ENCODE data around the gene METTL4. TPM values are rescaled to one million over a fixed set of nuclear protein-coding genes. Genes with fewer than 3 reads are reported as not detected.

Gene METTL4
- total and polyA plus RNA-seq, 2 of the 8 experiments (the other 6 are each of a cell fraction or from before 2014, with no cell fraction given): 8.5 to 11.5 TPM

DNA sequence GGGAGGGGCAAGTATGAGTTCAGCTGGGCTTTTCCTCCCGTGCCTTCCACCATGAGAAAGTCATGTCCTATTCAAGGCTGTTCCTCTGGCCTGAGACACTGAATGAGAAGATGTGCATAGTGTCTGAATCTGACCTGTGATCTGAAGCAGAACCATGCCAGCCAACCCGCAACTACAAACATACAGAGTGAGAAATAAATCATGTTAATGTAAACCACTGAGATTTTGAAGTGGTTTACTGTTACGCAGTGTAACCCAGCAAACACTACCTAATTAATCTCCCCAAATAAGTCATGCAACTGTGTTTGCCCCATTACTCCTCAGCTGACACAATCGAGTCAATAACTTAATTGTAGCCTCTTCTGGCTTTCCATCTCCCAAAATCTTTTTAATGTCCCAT, 49.2 kb downstream of the METTL4 start:
- H2BK5ac ChIP-seq (ENCODE audit: low read depth, low read length): no peak overlapping the region
- H3K9me3 ChIP-seq (ENCODE audit: insufficient read depth in 2 of 2, low read depth in 1 of 2, low read length in 1 of 2): no peaks in the 10 kb centered on the region
- ChIA-PET POLR2A (ENCODE audit: partially characterized antibody) (no interaction called here), CTCF (ENCODE audit: partially characterized antibody) (interaction anchor here (0.9 to 1.8 kb wide), 2 partner anchors 20 to 59 kb away, joined by 3 to 4 read pairs; no protein-coding TSS in a partner anchor)
- no peak overlapping the region for H3K4me2 ChIP-seq (ENCODE audit: insufficient read depth in 1 of 2, low read depth in 2 of 2, low read length in 2 of 2)
- H2BK15ac ChIP-seq (ENCODE audit: low read length): no peak overlapping the region
- H2BK12ac ChIP-seq (ENCODE audit: low read depth, low read length): no peak overlapping the region
- no peak overlapping the region for H3K18ac ChIP-seq (ENCODE audit: extremely low read depth, low read length)
- no peak overlapping the region for H4K91ac ChIP-seq (replicated peaks; ENCODE audit: insufficient read length, low read length)
- H3K56ac ChIP-seq (replicated peaks; ENCODE audit: insufficient read length, low read depth, low read length): no peak overlapping the region
- no peak for FAIRE-seq
- H3K4me1 ChIP-seq (replicated peaks in 1 of 4; ENCODE audit: control insufficient read depth in 3 of 4, insufficient read depth in 4 of 4, low read length in 3 of 4): no peaks in the 10 kb centered on the region
- no peaks in the 10 kb centered on the region for H3K79me1 ChIP-seq (ENCODE audit: low read depth, low read length)
- H3K23me2 ChIP-seq (ENCODE audit: low read depth, low read length): no peaks in the 10 kb centered on the region
- no peak overlapping the region for H3K4me3 ChIP-seq (ENCODE audit: extremely low read depth in 1 of 4, insufficient read depth in 2 of 4, low read depth in 3 of 4, low read length in 4 of 4)
- H4K5ac ChIP-seq (ENCODE audit: insufficient read length, low read depth, low read length): no peak overlapping the region
- no peak overlapping the region for H3K23ac ChIP-seq (ENCODE audit: insufficient read length)
- no peak overlapping the region for H2BK120ac ChIP-seq (replicated peaks; ENCODE audit: low read depth, low read length)
- 97% methylated on average over 4 of the region's 4 CpGs; no CpG with 5 or more reads in 1 of the 2 experiments for WGBS, 2 experiments (ENCODE audit: extremely low coverage in 1 of 2, insufficient coverage in 1 of 2, insufficient read length in 1 of 2, insufficient replicate concordance in 2 of 2, low coverage in 1 of 2, low lambda C conversion rate in 2 of 2, missing lambda C conversion rate in 1 of 2)
- TF ChIP-seq CBX8 (IDR thresholded peaks at IDR 0.05; ENCODE audit: borderline replicate concordance, low read depth, low read length): no peak
- TF ChIP-seq SAP30 (IDR thresholded peaks at IDR 0.05; ENCODE audit: insufficient read depth, insufficient replicate concordance, low read length): no peak
- H3K36me3 ChIP-seq (ENCODE audit: control insufficient read depth in 2 of 4, insufficient read depth in 4 of 4, low read length in 3 of 4): no peaks in the 10 kb centered on the region
- no peak overlapping the region for H2AK5ac ChIP-seq (ENCODE audit: low read depth, low read length)
- H3K9ac ChIP-seq (replicated peaks in 1 of 4; ENCODE audit: extremely low read depth in 1 of 4, low read depth in 3 of 4, low read length in 3 of 4): no peak overlapping the region
- no peak overlapping the region for H3K27ac ChIP-seq (ENCODE audit: low read depth, low read length)
- H4K8ac ChIP-seq (ENCODE audit: extremely low read depth, insufficient read depth, low read length): no peak overlapping the region
- H3K4ac ChIP-seq (replicated peaks; ENCODE audit: insufficient read length, low read depth, low read length): no peak overlapping the region
- no peaks in the 10 kb centered on the region for H3K79me2 ChIP-seq (ENCODE audit: control insufficient read depth in 1 of 2, insufficient read depth in 2 of 2, low read length in 2 of 2)
- DNase-seq (ENCODE audit: low read depth in 1 of 2, low spot score in 2 of 2): no peak
- no peaks in the 10 kb centered on the region for H4K20me1 ChIP-seq (replicated peaks in 1 of 2; ENCODE audit: control insufficient read depth in 1 of 2, insufficient read depth in 2 of 2, low read length in 2 of 2)
- H3K14ac ChIP-seq (ENCODE audit: insufficient read length): no peak overlapping the region
- no peaks in the 10 kb centered on the region for H3K27me3 ChIP-seq (replicated peaks in 1 of 4; ENCODE audit: control insufficient read depth in 3 of 4, extremely low read depth in 1 of 4, insufficient read depth in 3 of 4, low read length in 3 of 4)
- H2BK20ac ChIP-seq (ENCODE audit: low read length): no peak overlapping the region
- no peak overlapping the region for H2AFZ ChIP-seq (ENCODE audit: low read length)

All from H1 (cell line).